ENCODE data around the gene RFC1. TPM values are rescaled to one million over a fixed set of nuclear protein-coding genes. Genes with fewer than 3 reads are reported as not detected.
"Not testable (repeated sequence)": the region's sequence is repeated elsewhere in the genome, so short reads cannot be mapped to it uniquely, and the experiment has no call there.

RFC1 gene
- total RNA-seq, 1 experiment from 2014 or later: 65.7 TPM

DNA sequence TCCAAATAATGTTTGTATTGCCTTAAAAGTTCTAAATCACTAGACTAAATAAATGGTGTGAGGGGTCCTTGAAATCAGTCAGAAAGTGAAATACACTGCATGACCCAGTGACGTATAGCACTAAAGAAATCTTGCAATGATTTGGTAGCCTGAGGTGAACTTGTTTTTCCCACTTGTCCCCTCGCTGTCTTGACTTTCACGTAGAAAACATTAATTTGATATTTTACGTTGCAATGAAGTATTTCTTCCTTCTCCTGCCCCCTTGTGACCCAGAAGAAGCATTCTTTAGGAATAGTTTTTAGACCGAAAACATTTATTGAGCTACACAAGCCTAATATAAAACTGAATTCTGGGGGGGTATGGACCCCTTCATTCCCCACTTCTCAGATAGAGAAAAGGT is 44.3 kb upstream of the RFC1 start:
- Histone ChIP-seq H3K9me3 (ENCODE audit: insufficient read depth, low read depth) (no peaks in the 10 kb centered on the region), H3K79me2 (ENCODE audit: low read depth) (no peaks in the 10 kb centered on the region), H3K4me1 (replicated peaks; ENCODE audit: insufficient read depth) (no peaks in the 10 kb centered on the region), H3F3A (ENCODE audit: insufficient read depth, low read depth) (no peaks in the 10 kb centered on the region), H3K36me3 (ENCODE audit: low read depth) (no peaks in the 10 kb centered on the region), H3K27me3 (ENCODE audit: insufficient read depth, low read depth) (no peaks in the 10 kb centered on the region), H2AFZ (no peak overlapping the region), H3K9me2 (ENCODE audit: insufficient read depth) (no peaks in the 10 kb centered on the region), H4K20me1 (ENCODE audit: insufficient read depth) (no peaks in the 10 kb centered on the region), H3K4me3 (no peak overlapping the region), H3K27ac (no peak overlapping the region), H3K4me2 (no peak overlapping the region)
- ChIA-PET CTCF (no interaction called here), POLR2A (ENCODE audit: unreplicated experiment) (interaction anchor here (0.8 kb wide), 1 partner anchor 253 kb away, joined by 3 read pairs; no protein-coding TSS in a partner anchor)
- no TSS peak for BruUV-seq (replicated peaks)
- no peak for DNase-seq
- TF ChIP-seq EZH2 (IDR thresholded peaks at IDR 0.05; ENCODE audit: low read depth): no peak
- TF ChIP-seq, protein P1, sequence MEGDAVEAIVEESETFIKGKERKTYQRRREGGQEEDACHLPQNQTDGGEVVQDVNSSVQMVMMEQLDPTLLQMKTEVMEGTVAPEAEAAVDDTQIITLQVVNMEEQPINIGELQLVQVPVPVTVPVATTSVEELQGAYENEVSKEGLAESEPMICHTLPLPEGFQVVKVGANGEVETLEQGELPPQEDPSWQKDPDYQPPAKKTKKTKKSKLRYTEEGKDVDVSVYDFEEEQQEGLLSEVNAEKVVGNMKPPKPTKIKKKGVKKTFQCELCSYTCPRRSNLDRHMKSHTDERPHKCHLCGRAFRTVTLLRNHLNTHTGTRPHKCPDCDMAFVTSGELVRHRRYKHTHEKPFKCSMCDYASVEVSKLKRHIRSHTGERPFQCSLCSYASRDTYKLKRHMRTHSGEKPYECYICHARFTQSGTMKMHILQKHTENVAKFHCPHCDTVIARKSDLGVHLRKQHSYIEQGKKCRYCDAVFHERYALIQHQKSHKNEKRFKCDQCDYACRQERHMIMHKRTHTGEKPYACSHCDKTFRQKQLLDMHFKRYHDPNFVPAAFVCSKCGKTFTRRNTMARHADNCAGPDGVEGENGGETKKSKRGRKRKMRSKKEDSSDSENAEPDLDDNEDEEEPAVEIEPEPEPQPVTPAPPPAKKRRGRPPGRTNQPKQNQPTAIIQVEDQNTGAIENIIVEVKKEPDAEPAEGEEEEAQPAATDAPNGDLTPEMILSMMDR (conservative IDR thresholded peaks at IDR 0.05): no peak
- intact Hi-C loops (cut with micrococcal nuclease; ENCODE audit: unreplicated experiment): no loop called here

- H2AFZ ChIP-seq: no peak overlapping the region
- DNase-seq: no peak
- H3K9me2 ChIP-seq (ENCODE audit: insufficient read depth): no peaks in the 10 kb centered on the region
- CTCF ChIA-PET: no interaction called here
- intact Hi-C loops (cut with micrococcal nuclease; ENCODE audit: unreplicated experiment): no loop called here
- no peaks in the 10 kb centered on the region for H4K20me1 ChIP-seq (ENCODE audit: insufficient read depth)
- no peaks in the 10 kb centered on the region for H3K79me2 ChIP-seq (ENCODE audit: low read depth)
- POLR2A ChIA-PET (ENCODE audit: unreplicated experiment): interaction anchor here (0.6 kb wide), 2 partner anchors 15 to 337 kb away, joined by 4 to 9 read pairs; no protein-coding TSS in a partner anchor
- no peaks in the 10 kb centered on the region for H3K9me3 ChIP-seq (ENCODE audit: insufficient read depth, low read depth)
- no peaks in the 10 kb centered on the region for H3K36me3 ChIP-seq (ENCODE audit: low read depth)
- no peak overlapping the region for H3K4me3 ChIP-seq
- TF ChIP-seq EZH2 (IDR thresholded peaks at IDR 0.05; ENCODE audit: low read depth): no peak
- TF ChIP-seq, protein P1 (conservative IDR thresholded peaks at IDR 0.05): no peak
- H3K27me3 ChIP-seq (ENCODE audit: insufficient read depth, low read depth): no peaks in the 10 kb centered on the region
- BruUV-seq (replicated peaks): no TSS peak
- no peaks in the 10 kb centered on the region for H3K4me1 ChIP-seq (replicated peaks; ENCODE audit: insufficient read depth)
- no peak overlapping the region for H3K4me2 ChIP-seq
- H3K27ac ChIP-seq: no peak overlapping the region
- no peaks in the 10 kb centered on the region for H3F3A ChIP-seq (ENCODE audit: insufficient read depth, low read depth)
Observed at GRCh38 chr4:39407584-39407885, 41.4 kb upstream of the RFC1 start.

- intact Hi-C loops (cut with micrococcal nuclease; ENCODE audit: unreplicated experiment): no loop called here
- no peak for DNase-seq
- Histone ChIP-seq H3F3A (ENCODE audit: insufficient read depth, low read depth) (no peaks in the 10 kb centered on the region), H3K4me1 (replicated peaks; ENCODE audit: insufficient read depth) (no peaks in the 10 kb centered on the region), H3K27ac (no peak within 1 kb of the TSS), H3K4me3 (no peak within 1 kb of the TSS), H3K4me2 (no peak within 1 kb of the TSS), H2AFZ (no peak within 1 kb of the TSS), H3K9me3 (ENCODE audit: insufficient read depth, low read depth) (no peaks in the 10 kb centered on the region), H3K27me3 (ENCODE audit: insufficient read depth, low read depth) (no peaks in the 10 kb centered on the region), H3K9me2 (ENCODE audit: insufficient read depth) (no peaks in the 10 kb centered on the region), H3K36me3 (ENCODE audit: low read depth) (no peaks in the 10 kb centered on the region), H3K79me2 (ENCODE audit: low read depth) (no peaks in the 10 kb centered on the region), H4K20me1 (ENCODE audit: insufficient read depth) (no peaks in the 10 kb centered on the region)
- no TSS peak for BruUV-seq (replicated peaks)
- CTCF ChIA-PET: no interaction called here
- POLR2A ChIA-PET (ENCODE audit: unreplicated experiment): interaction anchor here (0.6 kb wide), 1 partner anchor 338 kb away, joined by 9 read pairs; no protein-coding TSS in a partner anchor
- no peak for TF ChIP-seq EZH2 (IDR thresholded peaks at IDR 0.05; ENCODE audit: low read depth)
- TF ChIP-seq, protein P1 (conservative IDR thresholded peaks at IDR 0.05): no peak
Observed at GRCh38 chr4:39406763-39407583, 40.8 kb upstream of the RFC1 start, which contains the start of gene KLB. Gene KLB, plus strand, starts transcription at chr4:39406930. Its CDS starts 20 bp downstream, at chr4:39406950.

DNA sequence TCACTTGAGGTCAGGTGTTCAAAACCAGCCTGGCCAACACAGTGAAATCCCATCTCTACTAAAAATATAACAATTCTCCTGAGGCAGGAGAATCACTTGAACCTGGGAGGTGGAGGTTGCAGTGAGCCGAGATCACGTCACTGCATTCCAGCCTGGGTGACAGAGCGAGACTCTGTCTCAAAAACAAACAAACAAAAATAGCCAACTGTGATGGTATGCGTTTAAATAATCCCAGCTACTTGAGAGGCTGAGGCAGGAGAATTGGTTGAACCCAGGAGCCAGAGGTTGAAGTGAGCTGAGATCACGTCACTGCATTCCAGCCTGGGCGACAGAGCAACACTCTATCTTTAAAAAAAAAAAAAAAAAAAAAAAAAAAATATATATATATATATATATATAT is 35.5 kb upstream of the RFC1 start:
- H3K79me2 ChIP-seq (ENCODE audit: low read depth); H3K27ac ChIP-seq; CTCF ChIA-PET; H3K4me1 ChIP-seq (replicated peaks; ENCODE audit: insufficient read depth); H4K20me1 ChIP-seq (ENCODE audit: insufficient read depth); intact Hi-C loops (cut with micrococcal nuclease; ENCODE audit: unreplicated experiment); H3K27me3 ChIP-seq (ENCODE audit: insufficient read depth, low read depth); H3K36me3 ChIP-seq (ENCODE audit: low read depth); H3K4me2 ChIP-seq; BruUV-seq (replicated peaks); H3K9me3 ChIP-seq (ENCODE audit: insufficient read depth, low read depth); H3K9me2 ChIP-seq (ENCODE audit: insufficient read depth); H3K4me3 ChIP-seq; H2AFZ ChIP-seq; DNase-seq; POLR2A ChIA-PET (ENCODE audit: unreplicated experiment); H3F3A ChIP-seq (ENCODE audit: insufficient read depth, low read depth): not testable (repeated sequence)
